GM10266 (cell line): ENCODE data around the gene C2orf81.
A peak's percentile ranks its signal among the peaks of the same experiment; 100 is the strongest.

Experiments
- DNase-seq: peaks from one replicate; pipeline ENCODE4 v3.0.0; 2012; ENCODE audit errors: extremely low spot score
- CTCF ChIP-seq: IDR thresholded peaks from 2 replicates; pipeline ENCODE4 v1.5.1; 2012; ENCODE audit warnings: mild to moderate bottlenecking, low read depth; ENCODE audit not compliant: control insufficient read depth, insufficient read depth; ENCODE audit errors: missing control alignments

C2orf81 gene

GRCh38 chr2:74458938-74459363, 37.5 kb upstream of the C2orf81 start:
- DNase-seq: no peak
- TF ChIP-seq CTCF: no peak

GRCh38 chr2:74458132-74458937, 36.9 kb upstream of the C2orf81 start, which contains the start of gene WBP1:
Gene WBP1 (plus strand): TSS chr2:74458438. CDS start chr2:74458603, 165 bp downstream.
- peak; percentile 98 for DNase-seq
- TF ChIP-seq CTCF: no peak

GRCh38 chr2:74457549-74458131, 36.2 kb upstream of the C2orf81 start:
- DNase-seq: peak; percentile 81
- no peak for TF ChIP-seq CTCF

DNA sequence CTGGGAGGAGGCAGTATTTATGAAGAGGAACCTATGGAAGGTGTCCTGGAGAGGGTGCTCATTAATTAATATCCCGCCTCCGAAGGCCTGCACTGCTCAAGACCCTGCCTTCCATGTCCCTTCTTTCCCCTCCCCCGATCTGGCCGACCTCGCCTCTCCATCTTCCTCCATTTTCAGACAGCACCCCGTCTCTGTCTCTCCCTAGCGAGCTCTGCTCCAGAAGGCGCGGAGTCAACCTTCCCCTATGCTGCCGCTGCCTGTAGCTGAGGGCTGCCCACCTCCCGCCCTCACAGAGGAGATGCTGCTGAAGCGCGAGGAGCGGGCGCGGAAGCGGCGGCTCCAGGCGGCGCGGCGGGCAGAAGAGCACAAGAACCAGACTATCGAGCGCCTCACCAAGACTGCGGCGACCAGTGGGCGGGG, 35.7 kb upstream of the C2orf81 start:
- DNase-seq: no peak
- no peak for TF ChIP-seq CTCF

DNA sequence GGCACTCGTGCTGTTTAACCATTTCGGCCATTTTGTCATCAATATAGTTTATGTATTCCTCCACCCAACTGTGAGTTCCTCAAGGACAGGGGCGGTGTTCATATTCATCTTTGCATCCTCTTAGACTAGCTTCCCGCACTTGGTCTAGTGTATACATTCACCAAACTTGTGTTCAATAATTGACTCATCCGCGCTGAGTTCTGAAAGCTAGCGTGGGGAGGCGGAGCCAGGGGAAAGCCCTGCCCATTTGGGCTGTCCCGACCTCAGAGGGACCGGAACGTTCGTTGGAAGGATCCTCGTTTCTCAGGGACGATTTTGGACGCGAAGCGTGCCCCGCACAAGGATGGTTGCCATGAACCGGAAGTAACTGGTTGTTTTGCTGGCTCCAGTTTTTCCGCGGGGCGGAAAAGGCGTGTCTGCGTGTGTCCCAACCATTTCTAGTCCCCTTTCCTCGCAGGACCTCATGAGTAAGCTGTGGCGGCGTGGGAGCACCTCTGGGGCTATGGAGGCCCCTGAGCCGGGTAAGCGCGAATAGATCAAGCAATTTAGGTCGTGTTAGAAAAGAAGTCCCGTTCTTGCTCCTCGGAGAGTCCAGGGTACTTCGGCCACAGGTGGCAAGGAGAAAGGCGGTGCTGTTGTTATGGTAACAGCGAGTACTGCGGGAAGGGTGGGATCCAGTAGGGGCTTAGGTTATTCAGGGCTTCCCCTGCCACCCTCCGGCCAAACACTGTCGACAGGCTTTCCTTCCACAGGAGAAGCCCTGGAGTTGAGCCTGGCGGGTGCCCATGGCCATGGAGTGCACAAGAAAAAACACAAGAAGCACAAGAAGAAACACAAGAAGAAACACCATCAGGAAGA, 33.5 kb upstream of the C2orf81 start, which contains the start of gene INO80B:
TSS of gene INO80B (plus strand) at position 434 of the 858 bp plus-strand sequence. CDS start at position 464, 30 bp downstream.
- DNase-seq: peak; percentile 91
- no peak for TF ChIP-seq CTCF

GRCh38 chr2:74450570-74451190, 29.3 kb upstream of the C2orf81 start:
- no peak for TF ChIP-seq CTCF
- DNase-seq: no peak
